Tibial nerve (tissue), 4 donors: Measurements from ENCODE around the gene ZCWPW1. TPM values are rescaled to one million over a fixed set of nuclear protein-coding genes. Genes with fewer than 3 reads are reported as not detected.

Source experiments
- DNase-seq, 2 donors: peaks; one replicate each; pipeline ENCODE4 v3.0.0-alpha.2; 2019; ENCODE audit warnings: low spot score in 2 of 2
- H3K27ac ChIP-seq, 4 donors: fragments of 200-600 bp; sonication (generic) in 3 of 4; one replicate each; pipeline ENCODE4 v1.5.1; 2017 to 2019; ENCODE audit warnings: mild to moderate bottlenecking in 1 of 4
- H3K27me3 ChIP-seq, 2 donors: fragments of 200-600 bp; sonication (generic) in 1 of 2; one replicate each; pipeline versions ENCODE4 v1.5.1 to v1.6.0; 2017 to 2019
- H3K36me3 ChIP-seq, 3 donors: fragments of 200-600 bp; sonication (generic); one replicate each; pipeline ENCODE4 v1.5.1; 2018 to 2019
- H3K4me1 ChIP-seq, 4 donors: fragments of 200-600 bp; sonication (generic) in 3 of 4; one replicate each; pipeline ENCODE4 v1.5.1; 2017 to 2019
- H3K4me3 ChIP-seq, 4 donors: fragments of 200-600 bp; sonication (generic) in 3 of 4; one replicate each; pipeline ENCODE4 v1.5.1; 2017 to 2019; ENCODE audit warnings: mild to moderate bottlenecking in 1 of 4, moderate library complexity in 1 of 4
- H3K9me3 ChIP-seq, 4 donors: fragments of 200-600 bp; sonication (generic) in 3 of 4; one replicate each; pipeline ENCODE4 v1.5.1; 2017 to 2019
- CTCF ChIP-seq, 5 experiments: fragments of 200-600 bp in 3 of 5; fragments of 450-650 bp in 2 of 5; sonication (generic) in 3 of 5; IDR thresholded peaks; one replicate each; pipeline ENCODE4 v1.5.1; 2016 to 2019; ENCODE audit warnings: antibody characterized with exemption in 5 of 5, mild to moderate bottlenecking in 3 of 5, moderate library complexity in 2 of 5
- EP300 ChIP-seq, 2 donors: sonication (generic); formaldehyde crosslinking; IDR thresholded peaks; one replicate each; pipeline ENCODE4 v1.6.1; 2017; ENCODE audit warnings: antibody characterized with exemption in 2 of 2, mild to moderate bottlenecking in 1 of 2
- POLR2A ChIP-seq, 2 donors: fragments of 450-650 bp; IDR thresholded peaks; one replicate each; pipeline ENCODE4 v1.6.1; 2017; ENCODE audit warnings: antibody characterized with exemption in 2 of 2, mild to moderate bottlenecking in 2 of 2, moderate library complexity in 2 of 2
- WGBS, 2 donors: methylation state at CpG; one replicate each; pipeline ENCODE4 v1.1.5; 2018; 5-methylcytosine and 5-hydroxymethylcytosine counted together
- total RNA-seq, 4 donors: library from RNA; depleted of rRNA; stranded (reverse); fragments of >200 nt; gene quantifications; one replicate each; pipeline ENCODE4 v1.1.0, GENCODE V29; 2016

The ZCWPW1 gene
- total RNA-seq, 4 donors from 2014 or later = 3.6 to 7.3 (median 4.9) TPM

- Histone ChIP-seq H3K27ac (peak within 1 kb of the TSS; percentile 97 to 100 (median 100)), H3K36me3 (peaks cover 0 to 38% (median 7%) of the 10 kb centered on the region in 3 donors), H3K4me1 (peaks cover 0 to 53% (median 24%) of the 10 kb centered on the region in 4 donors), H3K9me3 (no peaks in the 10 kb centered on the region), H3K27me3 (no peaks in the 10 kb centered on the region), H3K4me3 (peak within 1 kb of the TSS; percentile 74 to 97 (median 86))
- TF ChIP-seq POLR2A (IDR thresholded peaks at IDR 0.05) = peak; percentile 20 to 86
- TF ChIP-seq EP300 (IDR thresholded peaks at IDR 0.05) = peak in 1 of 2 donors; percentile 62
- no peak for TF ChIP-seq CTCF (IDR thresholded peaks at IDR 0.05)
- WGBS, 2 donors = 1% methylated on average over 50 of the region's 95 CpGs
- peak; percentile 95 to 98 for DNase-seq
Observed at GRCh38 chr7:100429637-100430492, 1.4 kb upstream of the ZCWPW1 start, which contains the start of gene MEPCE. Gene MEPCE (plus strand): TSS chr7:100429831. CDS start chr7:100430019, 188 bp downstream.

- Histone ChIP-seq H3K27me3 (no peaks in the 10 kb centered on the region), H3K4me1 (peaks cover 0 to 47% (median 19%) of the 10 kb centered on the region in 4 donors), H3K4me3 (peak overlapping the region; percentile 74 to 97 (median 86)), H3K9me3 (no peaks in the 10 kb centered on the region), H3K36me3 (peaks cover 0 to 35% (median 0%) of the 10 kb centered on the region in 3 donors), H3K27ac (peak overlapping the region; percentile 97 to 100 (median 100))
- peak; percentile 100 for DNase-seq
- peak; percentile 70 to 86 for TF ChIP-seq POLR2A (IDR thresholded peaks at IDR 0.05)
- peak; percentile 99 for TF ChIP-seq EP300 (IDR thresholded peaks at IDR 0.05)
- peak in 3 of 5 experiments; percentile 37 to 86 (median 78) for TF ChIP-seq CTCF (IDR thresholded peaks at IDR 0.05)
- WGBS, 2 donors = 0 to 1% methylated on average over 37 to 38 of the region's 40 CpGs
Observed at GRCh38 chr7:100428967-100429636, 599 bp upstream of the ZCWPW1 start.

GRCh38 chr7:100427762-100428198, 723 bp downstream of the ZCWPW1 start:
- Histone ChIP-seq H3K27me3 (no peaks in the 10 kb centered on the region), H3K4me3 (peak overlapping the region; percentile 63 to 97 (median 85)), H3K36me3 (peaks cover 0 to 23% (median 0%) of the 10 kb centered on the region in 3 donors), H3K9me3 (no peaks in the 10 kb centered on the region), H3K27ac (peak overlapping the region; percentile 97 to 100 (median 100)), H3K4me1 (peaks cover 0 to 36% (median 19%) of the 10 kb centered on the region in 4 donors)
- 40 to 54% methylated on average over 14 to 15 of the region's 16 CpGs for WGBS, 2 donors
- TF ChIP-seq POLR2A (IDR thresholded peaks at IDR 0.05) (no peak), CTCF (IDR thresholded peaks at IDR 0.05) (no peak), EP300 (IDR thresholded peaks at IDR 0.05) (no peak)
- no peak for DNase-seq

- H3K4me1 ChIP-seq = peaks cover 0 to 23% (median 11%) of the 10 kb centered on the region in 4 donors
- H3K27me3 ChIP-seq = no peaks in the 10 kb centered on the region
- H3K27ac ChIP-seq = no peak overlapping the region
- DNase-seq = no peak
- H3K4me3 ChIP-seq = no peak overlapping the region
- no peak for TF ChIP-seq CTCF (IDR thresholded peaks at IDR 0.05)
- peaks cover 0 to 17% (median 0%) of the 10 kb centered on the region in 3 donors for H3K36me3 ChIP-seq
- H3K9me3 ChIP-seq = no peaks in the 10 kb centered on the region
Observed at GRCh38 chr7:100426516-100426915, 2.0 kb downstream of the ZCWPW1 start.
